HL-60 (cell line): ENCODE measurements around the gene FAM174C.

Experiments
- GABPA ChIP-seq: IDR thresholded peaks from 2 replicates; pipeline ENCODE4 v1.6.1; 2012; ENCODE audit warnings: low read depth
- POLR2AphosphoS5 ChIP-seq: IDR thresholded peaks from 2 replicates; pipeline ENCODE4 v1.6.1; 2012; ENCODE audit warnings: low read depth
- TF ChIP-seq, protein P1 (sequence below): IDR thresholded peaks from one replicate; pipeline ENCODE4 v1.5.1; 2011; ENCODE audit warnings: low read length, control low read depth, inconsistent platforms; ENCODE audit not compliant: insufficient read depth
- TF ChIP-seq, protein P2 (sequence below): IDR thresholded peaks from 2 replicates; pipeline ENCODE4 v1.6.1; 2012; ENCODE audit warnings: low read depth; ENCODE audit not compliant: insufficient replicate concordance

DNA sequence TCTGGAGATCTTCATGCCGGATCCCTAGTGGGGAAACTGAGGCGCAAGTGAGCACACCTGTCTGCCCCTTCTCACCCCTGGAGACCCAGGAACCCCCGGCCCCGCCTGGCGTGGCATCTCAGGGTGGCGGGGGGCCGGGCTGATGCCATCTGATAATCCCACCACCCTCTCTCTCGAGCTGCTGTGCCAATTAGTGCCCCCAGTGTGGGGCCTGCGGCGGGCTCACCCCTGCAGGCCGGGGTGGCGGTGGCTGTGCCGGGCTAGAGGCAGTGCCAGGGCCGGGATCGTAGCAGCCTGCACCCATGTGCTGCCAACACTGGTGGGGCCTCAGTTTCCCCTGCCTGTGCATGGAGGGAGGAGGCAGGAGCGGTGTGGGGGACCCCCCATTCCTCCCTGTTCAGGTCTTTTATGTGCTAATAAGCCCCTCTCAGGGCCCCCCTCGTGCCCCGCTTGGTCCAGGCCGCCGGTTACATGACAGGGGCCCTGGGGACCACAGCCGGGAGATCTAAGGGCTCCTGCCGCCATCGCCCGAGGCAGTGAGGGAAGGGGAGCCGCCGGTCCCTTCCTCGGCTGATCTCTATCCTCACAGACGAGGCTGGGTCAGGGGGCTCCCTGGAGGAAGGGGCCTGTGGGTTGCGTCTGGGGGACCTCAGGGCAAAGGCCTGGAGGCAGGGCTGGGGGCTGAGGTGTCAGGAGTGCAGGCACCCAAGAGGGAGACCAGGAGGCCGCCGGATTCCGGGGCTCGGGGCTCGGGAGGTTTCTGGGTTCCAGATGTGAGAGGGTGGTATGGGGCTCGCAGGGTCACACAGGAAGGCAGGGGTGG is 18.7 kb downstream of the FAM174C start:
- TF ChIP-seq, protein P1, sequence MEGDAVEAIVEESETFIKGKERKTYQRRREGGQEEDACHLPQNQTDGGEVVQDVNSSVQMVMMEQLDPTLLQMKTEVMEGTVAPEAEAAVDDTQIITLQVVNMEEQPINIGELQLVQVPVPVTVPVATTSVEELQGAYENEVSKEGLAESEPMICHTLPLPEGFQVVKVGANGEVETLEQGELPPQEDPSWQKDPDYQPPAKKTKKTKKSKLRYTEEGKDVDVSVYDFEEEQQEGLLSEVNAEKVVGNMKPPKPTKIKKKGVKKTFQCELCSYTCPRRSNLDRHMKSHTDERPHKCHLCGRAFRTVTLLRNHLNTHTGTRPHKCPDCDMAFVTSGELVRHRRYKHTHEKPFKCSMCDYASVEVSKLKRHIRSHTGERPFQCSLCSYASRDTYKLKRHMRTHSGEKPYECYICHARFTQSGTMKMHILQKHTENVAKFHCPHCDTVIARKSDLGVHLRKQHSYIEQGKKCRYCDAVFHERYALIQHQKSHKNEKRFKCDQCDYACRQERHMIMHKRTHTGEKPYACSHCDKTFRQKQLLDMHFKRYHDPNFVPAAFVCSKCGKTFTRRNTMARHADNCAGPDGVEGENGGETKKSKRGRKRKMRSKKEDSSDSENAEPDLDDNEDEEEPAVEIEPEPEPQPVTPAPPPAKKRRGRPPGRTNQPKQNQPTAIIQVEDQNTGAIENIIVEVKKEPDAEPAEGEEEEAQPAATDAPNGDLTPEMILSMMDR: no peak
- TF ChIP-seq POLR2AphosphoS5 (no peak), GABPA (no peak)
- TF ChIP-seq, protein P2, sequence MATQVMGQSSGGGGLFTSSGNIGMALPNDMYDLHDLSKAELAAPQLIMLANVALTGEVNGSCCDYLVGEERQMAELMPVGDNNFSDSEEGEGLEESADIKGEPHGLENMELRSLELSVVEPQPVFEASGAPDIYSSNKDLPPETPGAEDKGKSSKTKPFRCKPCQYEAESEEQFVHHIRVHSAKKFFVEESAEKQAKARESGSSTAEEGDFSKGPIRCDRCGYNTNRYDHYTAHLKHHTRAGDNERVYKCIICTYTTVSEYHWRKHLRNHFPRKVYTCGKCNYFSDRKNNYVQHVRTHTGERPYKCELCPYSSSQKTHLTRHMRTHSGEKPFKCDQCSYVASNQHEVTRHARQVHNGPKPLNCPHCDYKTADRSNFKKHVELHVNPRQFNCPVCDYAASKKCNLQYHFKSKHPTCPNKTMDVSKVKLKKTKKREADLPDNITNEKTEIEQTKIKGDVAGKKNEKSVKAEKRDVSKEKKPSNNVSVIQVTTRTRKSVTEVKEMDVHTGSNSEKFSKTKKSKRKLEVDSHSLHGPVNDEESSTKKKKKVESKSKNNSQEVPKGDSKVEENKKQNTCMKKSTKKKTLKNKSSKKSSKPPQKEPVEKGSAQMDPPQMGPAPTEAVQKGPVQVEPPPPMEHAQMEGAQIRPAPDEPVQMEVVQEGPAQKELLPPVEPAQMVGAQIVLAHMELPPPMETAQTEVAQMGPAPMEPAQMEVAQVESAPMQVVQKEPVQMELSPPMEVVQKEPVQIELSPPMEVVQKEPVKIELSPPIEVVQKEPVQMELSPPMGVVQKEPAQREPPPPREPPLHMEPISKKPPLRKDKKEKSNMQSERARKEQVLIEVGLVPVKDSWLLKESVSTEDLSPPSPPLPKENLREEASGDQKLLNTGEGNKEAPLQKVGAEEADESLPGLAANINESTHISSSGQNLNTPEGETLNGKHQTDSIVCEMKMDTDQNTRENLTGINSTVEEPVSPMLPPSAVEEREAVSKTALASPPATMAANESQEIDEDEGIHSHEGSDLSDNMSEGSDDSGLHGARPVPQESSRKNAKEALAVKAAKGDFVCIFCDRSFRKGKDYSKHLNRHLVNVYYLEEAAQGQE: no peak
